ENCODE data around the gene SLC39A11.
A peak's percentile ranks its signal among the peaks of the same experiment; 100 is the strongest.

SLC39A11 gene

GRCh38 chr17:72947475-72947874 lies 145.0 kb downstream of the SLC39A11 start:
- Mint-ChIP-seq H3K27ac (no peak overlapping the region), H3K4me3 (no peak overlapping the region), H3K4me1 (peaks cover 30% of the 10 kb centered on the region), H3K36me3 (ENCODE audit: low read depth) (no peaks in the 10 kb centered on the region), H3K9me3 (no peaks in the 10 kb centered on the region), H3K27me3 (ENCODE audit: low read depth, poor library complexity) (peaks cover 11% of the 10 kb centered on the region)
- no peak for TF ChIP-seq CTCF (IDR thresholded peaks at IDR 0.05)
- DNase-seq, result no peak

- H3K9me3 Mint-ChIP-seq, result no peaks in the 10 kb centered on the region
- no peak for DNase-seq
- no peak overlapping the region for H3K27ac Mint-ChIP-seq
- H3K4me3 Mint-ChIP-seq, result no peak overlapping the region
- H3K4me1 Mint-ChIP-seq, result peaks cover 30% of the 10 kb centered on the region
- H3K36me3 Mint-ChIP-seq (ENCODE audit: low read depth), result no peaks in the 10 kb centered on the region
- TF ChIP-seq CTCF (IDR thresholded peaks at IDR 0.05), result no peak
- H3K27me3 Mint-ChIP-seq (ENCODE audit: low read depth, poor library complexity), result peaks cover 5% of the 10 kb centered on the region
These were observed 145.8 kb downstream of the SLC39A11 start for GRCh38 chr17:72946696-72947095.

GRCh38 chr17:72946156-72946555 lies 146.3 kb downstream of the SLC39A11 start:
- Mint-ChIP-seq H3K36me3 (ENCODE audit: low read depth) (no peaks in the 10 kb centered on the region), H3K4me1 (peaks cover 30% of the 10 kb centered on the region), H3K9me3 (no peaks in the 10 kb centered on the region), H3K27me3 (ENCODE audit: low read depth, poor library complexity) (peaks cover 3% of the 10 kb centered on the region), H3K27ac (no peak overlapping the region), H3K4me3 (no peak overlapping the region)
- no peak for DNase-seq
- TF ChIP-seq CTCF (IDR thresholded peaks at IDR 0.05), result no peak

GRCh38 chr17:72945473-72945872 lies 147.0 kb downstream of the SLC39A11 start:
- Mint-ChIP-seq H3K9me3 (no peaks in the 10 kb centered on the region), H3K27me3 (ENCODE audit: low read depth, poor library complexity) (peaks cover 3% of the 10 kb centered on the region), H3K27ac (no peak overlapping the region), H3K4me1 (peaks cover 30% of the 10 kb centered on the region), H3K4me3 (no peak overlapping the region), H3K36me3 (ENCODE audit: low read depth) (no peaks in the 10 kb centered on the region)
- no peak for DNase-seq
- no peak for TF ChIP-seq CTCF (IDR thresholded peaks at IDR 0.05)

- TF ChIP-seq CTCF (IDR thresholded peaks at IDR 0.05), result no peak
- DNase-seq, result no peak
- peaks cover 24% of the 10 kb centered on the region for H3K4me1 Mint-ChIP-seq
- no peak overlapping the region for H3K4me3 Mint-ChIP-seq
- no peak overlapping the region for H3K27ac Mint-ChIP-seq
- H3K27me3 Mint-ChIP-seq (ENCODE audit: low read depth, poor library complexity), result no peaks in the 10 kb centered on the region
- H3K9me3 Mint-ChIP-seq, result no peaks in the 10 kb centered on the region
- no peaks in the 10 kb centered on the region for H3K36me3 Mint-ChIP-seq (ENCODE audit: low read depth)
These were observed 148.4 kb downstream of the SLC39A11 start for GRCh38 chr17:72943826-72944689.

- Mint-ChIP-seq H3K4me3 (no peak overlapping the region), H3K36me3 (ENCODE audit: low read depth) (no peaks in the 10 kb centered on the region), H3K27ac (peak overlapping the region; percentile 49), H3K9me3 (no peaks in the 10 kb centered on the region), H3K4me1 (peaks cover 39% of the 10 kb centered on the region), H3K27me3 (ENCODE audit: low read depth, poor library complexity) (no peaks in the 10 kb centered on the region)
- no peak for TF ChIP-seq CTCF (IDR thresholded peaks at IDR 0.05)
- DNase-seq, result no peak
These were observed 149.9 kb downstream of the SLC39A11 start for GRCh38 chr17:72942579-72942978.
